C4-2B (cell line): ENCODE results near the gene SCN2A.
"Not testable (repeated sequence)": the region's sequence is repeated elsewhere in the genome, so short reads cannot be mapped to it uniquely, and the experiment has no call there.

Source experiments
- CTCF ChIP-seq: fragments of 450-650 bp; conservative IDR thresholded peaks from 2 replicates; pipeline ENCODE4 v1.5.1; 2017; ENCODE audit warnings: mild to moderate bottlenecking
- ZFX ChIP-seq: fragments of 450-650 bp; IDR thresholded peaks from 2 replicates; pipeline ENCODE4 v1.6.1; 2017

DNA sequence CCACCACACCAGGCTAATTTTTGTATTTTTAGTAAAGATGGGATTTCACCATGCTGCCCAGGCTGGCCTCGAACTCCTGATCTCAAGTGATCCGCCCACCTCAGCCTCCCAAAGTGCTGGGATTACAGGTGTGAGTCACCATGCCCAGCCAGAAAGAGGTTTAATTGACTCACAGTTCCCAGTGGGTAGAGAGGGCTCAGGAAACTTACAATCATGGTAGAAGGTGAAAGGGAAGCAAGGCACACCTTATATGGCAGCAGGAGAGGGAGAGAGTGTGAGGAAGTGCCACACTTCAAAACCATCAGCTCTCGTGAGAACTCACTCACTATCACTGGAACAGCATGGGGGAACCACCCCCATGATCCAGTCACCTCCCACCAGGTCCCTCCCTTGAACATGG, 159.4 kb downstream of the SCN2A start:
- TF ChIP-seq CTCF, ZFX: not testable (repeated sequence)
